K562 (cell line): ENCODE results near the gene NTRK1. TPM values are rescaled to one million over a fixed set of nuclear protein-coding genes. Genes with fewer than 3 reads are reported as not detected.

Experiments
- ARID2 ChIP-seq: fragments of 450-650 bp; IDR thresholded peaks from 2 replicates; pipeline ENCODE4 v1.6.1; 2017; ENCODE audit warnings: antibody characterized with exemption, mild to moderate bottlenecking
- CBX1 ChIP-seq: sonication (generic); IDR thresholded peaks from 2 replicates; pipeline ENCODE4 v1.6.1; 2016; ENCODE audit warnings: antibody characterized with exemption, low read depth, mild to moderate bottlenecking
- E2F6 ChIP-seq, 2 experiments: IDR thresholded peaks; 2 replicates each; pipeline ENCODE4 v1.6.1; 2011; ENCODE audit warnings: borderline replicate concordance in 1 of 2, control low read depth in 1 of 2, low read depth in 1 of 2, low read length in 1 of 2, mild to moderate bottlenecking in 1 of 2, mixed read lengths in 1 of 2, moderate library complexity in 1 of 2; ENCODE audit not compliant: insufficient read depth in 1 of 2, insufficient read length in 1 of 2, poor library complexity in 1 of 2, severe bottlenecking in 1 of 2; ENCODE audit errors: extremely low read depth in 1 of 2
- EP300 ChIP-seq: IDR thresholded peaks from 2 replicates; pipeline ENCODE4 v1.6.1; 2012; ENCODE audit warnings: low read length, improper control_type of control experiment
- GTF2E2 ChIP-seq: fragments of 200-800 bp; sonication (Bioruptor generic); IDR thresholded peaks from 2 replicates; pipeline ENCODE4 v1.6.1; 2016; ENCODE audit warnings: missing genetic modification characterization, missing compliant biosample characterization
- HOXB6 ChIP-seq: fragments of 250-450 bp; sonication (Bioruptor Pico); IDR thresholded peaks from 2 replicates; pipeline ENCODE4 v1.5.1; 2022; ENCODE audit warnings: mild to moderate bottlenecking, borderline replicate concordance
- KDM4B ChIP-seq, 2 experiments: fragments of 450-650 bp in 1 of 2; sonication (generic) in 1 of 2; IDR thresholded peaks; 2 replicates each; pipeline ENCODE4 v1.6.1; 2016 to 2017; ENCODE audit warnings: borderline replicate concordance in 2 of 2, antibody characterized with exemption in 1 of 2, low read depth in 1 of 2, mild to moderate bottlenecking in 1 of 2
- MCM5 ChIP-seq: fragments of 450-650 bp; IDR thresholded peaks from 2 replicates; pipeline ENCODE4 v1.6.1; 2016; ENCODE audit warnings: low read depth
- MECOM ChIP-seq: fragments of 250-450 bp; sonication (Bioruptor Pico); IDR thresholded peaks from 2 replicates; pipeline ENCODE4 v1.8.0; 2022; ENCODE audit warnings: inconsistent platforms
- MNT ChIP-seq, 2 experiments: fragments of 450-650 bp; conservative IDR thresholded peaks; 2 replicates each; pipeline ENCODE4 v1.6.1; 2017; ENCODE audit warnings: mild to moderate bottlenecking in 2 of 2, moderate library complexity in 2 of 2
- NR2C1 ChIP-seq, 2 experiments: fragments of 450-650 bp; IDR thresholded peaks; 2 replicates each; pipeline ENCODE4 v1.6.1; 2017; ENCODE audit warnings: mild to moderate bottlenecking in 2 of 2, antibody characterized with exemption in 1 of 2, inconsistent platforms in 1 of 2, missing compliant biosample characterization in 1 of 2, missing genetic modification characterization in 1 of 2
- PHF8 ChIP-seq: fragments of 200-600 bp; sonication (generic); IDR thresholded peaks from 2 replicates; pipeline ENCODE4 v1.6.1; 2012; ENCODE audit warnings: mixed run types, mild to moderate bottlenecking, inconsistent platforms, low read length, moderate library complexity, borderline replicate concordance
- PTTG1 ChIP-seq: fragments of 450-650 bp; IDR thresholded peaks from 2 replicates; pipeline ENCODE4 v1.6.1; 2016; ENCODE audit warnings: low read depth, mild to moderate bottlenecking, missing genetic modification characterization, missing compliant biosample characterization
- SMAD4 ChIP-seq: fragments of 250-450 bp; sonication (Bioruptor Pico); conservative IDR thresholded peaks from 2 replicates; pipeline ENCODE4 v1.8.0; 2021; ENCODE audit warnings: inconsistent platforms, mild to moderate bottlenecking, moderate library complexity
- SMARCC2 ChIP-seq: fragments of 450-650 bp; IDR thresholded peaks from 2 replicates; pipeline ENCODE4 v1.6.1; 2017; ENCODE audit warnings: antibody characterized with exemption, moderate library complexity, mild to moderate bottlenecking, low read depth
- THAP12 ChIP-seq: fragments of 250-450 bp; sonication (Bioruptor Pico); IDR thresholded peaks from 2 replicates; pipeline ENCODE4 v1.9.0; 2021; ENCODE audit warnings: mild to moderate bottlenecking, inconsistent platforms
- USF2 ChIP-seq: sonication (generic); formaldehyde crosslinking; IDR thresholded peaks from 2 replicates; pipeline ENCODE4 v1.5.0; 2020; ENCODE audit warnings: missing genetic modification reagents
- ZBTB43 ChIP-seq: sonication (generic); formaldehyde crosslinking; IDR thresholded peaks from 2 replicates; pipeline ENCODE4 v1.8.0; 2023; ENCODE audit warnings: mild to moderate bottlenecking, missing genetic modification reagents
- ZNF239 ChIP-seq: fragments of 250-450 bp; sonication (Bioruptor Pico); IDR thresholded peaks from 2 replicates; pipeline ENCODE4 v1.4.0; 2020; ENCODE audit warnings: mild to moderate bottlenecking
- polyA plus RNA-seq, 8 experiments: library from polyadenylated mRNA; depleted of rRNA in 4 of 8; stranded (reverse) in 5 of 8; unstranded in 3 of 8; fragments of >200 nt; fragmentation: Nextera tagmentation in 2 of 8; fragmentation: Illumina TruSeq in 1 of 8; extraction: Ambion mirVana in 2 of 8; extraction: Trizol in 1 of 8; gene quantifications; 2 replicates each; pipeline versions ENCODE4 v1.2.1 to v1.2.3, GENCODE V29; 2011 to 2014; ENCODE audit warnings: inconsistent platforms in 1 of 8, missing spikeins in 1 of 8
- total RNA-seq, 7 experiments: library from RNA; depleted of rRNA in 6 of 7; stranded (reverse); fragments of >200 nt in 6 of 7; fragmentation: Illumina TruSeq in 2 of 7; extraction: Trizol in 2 of 7; gene quantifications; 2 replicates each; pipeline versions ENCODE4 v1.2.1 to v1.2.3, GENCODE V29; 2011 to 2021; ENCODE audit warnings: low replicate concordance in 1 of 7

NTRK1 gene
- total and polyA plus RNA-seq, 9 of the 15 experiments (the other 6 are each of a cell fraction or from before 2014, with no cell fraction given): 0.46 to 30.0 (median 7.9) TPM

GRCh38 chr1:156816561-156817328 is 43.9 kb upstream of the NTRK1 start, which contains the start of gene SH2D2A (continued):
- TF ChIP-seq MECOM (CRISPR knock-in tag) (no peak), PHF8 (peak; percentile 40; the same call in 1 of the 2 replicates), E2F6 (IDR thresholded peaks at IDR 0.05; ENCODE audit: borderline replicate concordance in 1 of 2, extremely low read depth in 1 of 2, insufficient read depth in 1 of 2, insufficient read length in 1 of 2, low read depth in 1 of 2, low read length in 1 of 2, poor library complexity in 1 of 2, severe bottlenecking in 1 of 2) (no peak), MCM5 (no peak), SMAD4 (no peak; the same call in 1 of the 2 replicates), USF2 (no peak), ZNF239 (CRISPR knock-in tag) (no peak), SMARCC2 (no peak), NR2C1 (IDR thresholded peaks at IDR 0.05) (peak; percentile 19; the same call in 1 of the 2 replicates), NR2C1 (tag; IDR thresholded peaks at IDR 0.05) (0 out of 2 replicates have a peak, but pooled peaks have one; percentile 23), ARID2 (no peak), CBX1 (no peak), GTF2E2 (no peak), PTTG1 (tag) (no peak), HOXB6 (no peak), KDM4B (IDR thresholded peaks at IDR 0.05; ENCODE audit: borderline replicate concordance in 2 of 2, low read depth in 1 of 2) (no peak), EP300 (peak; percentile 35; the same call in 1 of the 2 replicates), THAP12 (no peak), MNT (conservative IDR thresholded peaks at IDR 0.05) (peak; percentile 12 to 42; a peak in 1 of 4 replicates), ZBTB43 (CRISPR knock-in tag) (no peak)
